Nephron progenitor cell (in vitro differentiated cells): Measurements from ENCODE around the gene FNBP1.

Experiments used
- DNase-seq: peaks from one replicate; pipeline ENCODE4 v3.0.0; 2021
- H3K27ac Mint-ChIP-seq: 2 replicates; pipeline ENCODE4 v1.8.0; 2021; ENCODE audit warnings: mild to moderate bottlenecking, moderate library complexity, mixed read lengths
- H3K27me3 Mint-ChIP-seq: 2 replicates; pipeline ENCODE4 v1.8.0; 2021; ENCODE audit warnings: mild to moderate bottlenecking, low read depth, mixed read lengths; ENCODE audit not compliant: poor library complexity
- H3K36me3 Mint-ChIP-seq: 2 replicates; pipeline ENCODE4 v1.8.0; 2021; ENCODE audit warnings: low read depth, mixed read lengths
- H3K4me1 Mint-ChIP-seq: 2 replicates; pipeline ENCODE4 v1.8.0; 2021; ENCODE audit warnings: mixed read lengths
- H3K4me3 Mint-ChIP-seq: 2 replicates; pipeline ENCODE4 v1.8.0; 2021; ENCODE audit warnings: mild to moderate bottlenecking, moderate library complexity, mixed read lengths
- H3K9me3 Mint-ChIP-seq: 2 replicates; pipeline ENCODE4 v1.8.0; 2021; ENCODE audit warnings: mild to moderate bottlenecking, moderate library complexity, mixed read lengths
- CTCF ChIP-seq: fragments of 200-600 bp; sonication (generic); IDR thresholded peaks from 2 replicates; pipeline ENCODE4 v1.5.0; 2021; ENCODE audit warnings: antibody characterized with exemption

The FNBP1 gene

GRCh38 chr9:129880654-129881546 is 162.1 kb downstream of the FNBP1 start:
- DNase-seq, result no peak
- Mint-ChIP-seq H3K4me1 (peaks cover 26% of the 10 kb centered on the region), H3K27me3 (no peaks in the 10 kb centered on the region), H3K9me3 (no peaks in the 10 kb centered on the region), H3K36me3 (peaks cover 4% of the 10 kb centered on the region), H3K4me3 (no peak overlapping the region), H3K27ac (no peak overlapping the region)
- TF ChIP-seq CTCF, result no peak

GRCh38 chr9:129879991-129880653 is 162.9 kb downstream of the FNBP1 start:
- Mint-ChIP-seq H3K36me3 (peaks cover 4% of the 10 kb centered on the region), H3K4me1 (peaks cover 19% of the 10 kb centered on the region), H3K4me3 (no peak overlapping the region), H3K27ac (no peak overlapping the region), H3K27me3 (no peaks in the 10 kb centered on the region), H3K9me3 (no peaks in the 10 kb centered on the region)
- no peak for TF ChIP-seq CTCF
- DNase-seq, result no peak

- no peaks in the 10 kb centered on the region for H3K9me3 Mint-ChIP-seq
- DNase-seq, result no peak
- H3K27me3 Mint-ChIP-seq, result no peaks in the 10 kb centered on the region
- H3K4me3 Mint-ChIP-seq, result no peak overlapping the region
- peaks cover 9% of the 10 kb centered on the region for H3K4me1 Mint-ChIP-seq
- H3K36me3 Mint-ChIP-seq, result peaks cover 9% of the 10 kb centered on the region
- peak overlapping the region; percentile 45 for H3K27ac Mint-ChIP-seq
- no peak for TF ChIP-seq CTCF
Observed at GRCh38 chr9:129879103-129879699, 163.8 kb downstream of the FNBP1 start.

GRCh38 chr9:129878291-129878690 is 164.7 kb downstream of the FNBP1 start:
- peaks cover 14% of the 10 kb centered on the region for H3K4me1 Mint-ChIP-seq
- H3K27ac Mint-ChIP-seq, result no peak overlapping the region
- TF ChIP-seq CTCF, result no peak
- DNase-seq, result no peak
- peaks cover 18% of the 10 kb centered on the region for H3K36me3 Mint-ChIP-seq
- H3K4me3 Mint-ChIP-seq, result no peak overlapping the region
- H3K9me3 Mint-ChIP-seq, result no peaks in the 10 kb centered on the region
- no peaks in the 10 kb centered on the region for H3K27me3 Mint-ChIP-seq

GRCh38 chr9:129876815-129877214 is 166.2 kb downstream of the FNBP1 start:
- DNase-seq, result no peak
- no peak for TF ChIP-seq CTCF
- no peak overlapping the region for H3K4me3 Mint-ChIP-seq
- H3K4me1 Mint-ChIP-seq, result peaks cover 22% of the 10 kb centered on the region
- no peak overlapping the region for H3K27ac Mint-ChIP-seq
- H3K9me3 Mint-ChIP-seq, result no peaks in the 10 kb centered on the region
- peaks cover 16% of the 10 kb centered on the region for H3K36me3 Mint-ChIP-seq
- H3K27me3 Mint-ChIP-seq, result no peaks in the 10 kb centered on the region
